Suprapubic skin (tissue), 4 donors: ENCODE data around the gene RHEB.

Source experiments
- POLR2A ChIP-seq, 2 donors: fragments of 450-650 bp; IDR thresholded peaks; one replicate each; pipeline ENCODE4 v1.6.1; 2017; ENCODE audit warnings: antibody characterized with exemption in 2 of 2, mild to moderate bottlenecking in 2 of 2, moderate library complexity in 2 of 2
- POLR2AphosphoS5 ChIP-seq, 3 donors: sonication (generic); formaldehyde crosslinking; IDR thresholded peaks; one replicate each; pipeline ENCODE4 v1.6.1; 2017; ENCODE audit warnings: antibody characterized with exemption in 3 of 3
- TF ChIP-seq, protein P1 (sequence below), 2 donors: fragments of 200-600 bp in 1 of 2; fragments of 450-650 bp in 1 of 2; sonication (generic) in 1 of 2; IDR thresholded peaks; one replicate each; pipeline ENCODE4 v1.5.1; 2016 to 2019; ENCODE audit warnings: antibody characterized with exemption in 2 of 2, mild to moderate bottlenecking in 1 of 2, moderate library complexity in 1 of 2

GRCh38 chr7:151461096-151461941, 58.4 kb downstream of the RHEB start:
- TF ChIP-seq POLR2AphosphoS5 (IDR thresholded peaks at IDR 0.05) = no peak
- no peak for TF ChIP-seq POLR2A (IDR thresholded peaks at IDR 0.05)
- TF ChIP-seq, protein P1, sequence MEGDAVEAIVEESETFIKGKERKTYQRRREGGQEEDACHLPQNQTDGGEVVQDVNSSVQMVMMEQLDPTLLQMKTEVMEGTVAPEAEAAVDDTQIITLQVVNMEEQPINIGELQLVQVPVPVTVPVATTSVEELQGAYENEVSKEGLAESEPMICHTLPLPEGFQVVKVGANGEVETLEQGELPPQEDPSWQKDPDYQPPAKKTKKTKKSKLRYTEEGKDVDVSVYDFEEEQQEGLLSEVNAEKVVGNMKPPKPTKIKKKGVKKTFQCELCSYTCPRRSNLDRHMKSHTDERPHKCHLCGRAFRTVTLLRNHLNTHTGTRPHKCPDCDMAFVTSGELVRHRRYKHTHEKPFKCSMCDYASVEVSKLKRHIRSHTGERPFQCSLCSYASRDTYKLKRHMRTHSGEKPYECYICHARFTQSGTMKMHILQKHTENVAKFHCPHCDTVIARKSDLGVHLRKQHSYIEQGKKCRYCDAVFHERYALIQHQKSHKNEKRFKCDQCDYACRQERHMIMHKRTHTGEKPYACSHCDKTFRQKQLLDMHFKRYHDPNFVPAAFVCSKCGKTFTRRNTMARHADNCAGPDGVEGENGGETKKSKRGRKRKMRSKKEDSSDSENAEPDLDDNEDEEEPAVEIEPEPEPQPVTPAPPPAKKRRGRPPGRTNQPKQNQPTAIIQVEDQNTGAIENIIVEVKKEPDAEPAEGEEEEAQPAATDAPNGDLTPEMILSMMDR (IDR thresholded peaks at IDR 0.05) = no peak
